Mesenteric fat pad (tissue), 1 donor: ENCODE data around the gene LST1. TPM values are rescaled to one million over a fixed set of nuclear protein-coding genes. Genes with fewer than 3 reads are reported as not detected.

Source experiments
- microRNA-seq: library from miRNA; unstranded; fragments of <30 nt; microRNA quantifications from one replicate; pipeline ENCODE4 v1.2.0, GENCODE V29; 2020; ENCODE audit warnings: borderline number of aligned reads
- total RNA-seq: library from RNA; stranded (reverse); fragmentation: NEBNext Ultra II Directional; extraction: Animal tissue kit (Norgen Biotek cat#: 25700); gene quantifications from one replicate; pipeline ENCODE4 v1.2.1, GENCODE V29; 2021
- donor health status: DM: yes; HTN: yes; CAD: no.

The LST1 gene
- total RNA-seq, 1 donor from 2014 or later = 23.8 TPM

Small RNA genes within 50 kb of the gene (microRNA-seq; reads per million reads assigned to microRNA genes)
- gene MIR6832 = not detected

Other genes starting within 250 kb of the LST1 start
- gene HLA-B, start 229.1 kb upstream of the LST1 start, total RNA-seq = 914 TPM
- gene MICA, start 182.7 kb upstream of the LST1 start, total RNA-seq = 9.9 TPM
- gene MICB, start 88.1 kb upstream of the LST1 start, total RNA-seq = 4.5 TPM
- not detected for gene MCCD1, start 57.3 kb upstream of the LST1 start, total RNA-seq
- gene DDX39B, start 44.3 kb upstream of the LST1 start, total RNA-seq = 268 TPM
- 1.1 TPM for gene ATP6V1G2, start 39.7 kb upstream of the LST1 start, total RNA-seq
- gene NFKBIL1, start 38.7 kb upstream of the LST1 start, total RNA-seq = 11.4 TPM
- not detected for gene LTA, start 14.0 kb upstream of the LST1 start, total RNA-seq
- 1.2 TPM for gene TNF, start 10.7 kb upstream of the LST1 start, total RNA-seq
- 1.4 TPM for gene LTB, start 3.9 kb upstream of the LST1 start, total RNA-seq
- gene NCR3, start 6.7 kb downstream of the LST1 start, total RNA-seq = not detected
- gene AIF1, start 29.0 kb downstream of the LST1 start, total RNA-seq = 60.1 TPM
- gene PRRC2A, start 34.4 kb downstream of the LST1 start, total RNA-seq = 162 TPM
- gene BAG6, start 66.4 kb downstream of the LST1 start, total RNA-seq = 229 TPM
- gene APOM, start 69.6 kb downstream of the LST1 start, total RNA-seq = 3.3 TPM
- 21.6 TPM for gene C6orf47, start 74.5 kb downstream of the LST1 start, total RNA-seq
- 10.5 TPM for gene GPANK1, start 78.7 kb downstream of the LST1 start, total RNA-seq
- gene CSNK2B, start 79.8 kb downstream of the LST1 start, total RNA-seq = 125 TPM
- gene LY6G5B, start 83.7 kb downstream of the LST1 start, total RNA-seq = 15.5 TPM
- 1.9 TPM for gene LY6G5C, start 94.8 kb downstream of the LST1 start, total RNA-seq
- 38.8 TPM for gene ABHD16A, start 117.0 kb downstream of the LST1 start, total RNA-seq
- gene LY6G6F, start 120.6 kb downstream of the LST1 start, total RNA-seq = not detected
- not detected for gene LY6G6D, start 129.1 kb downstream of the LST1 start, total RNA-seq
- not detected for gene LY6G6C, start 135.5 kb downstream of the LST1 start, total RNA-seq
- not detected for gene MPIG6B, start 137.1 kb downstream of the LST1 start, total RNA-seq
- gene DDAH2, start 143.0 kb downstream of the LST1 start, total RNA-seq = 123 TPM
- 408 TPM for gene CLIC1, start 150.3 kb downstream of the LST1 start, total RNA-seq
- 14.8 TPM for gene MSH5, start 153.7 kb downstream of the LST1 start, total RNA-seq
- 2.0 TPM for gene SAPCD1, start 176.4 kb downstream of the LST1 start, total RNA-seq
- 0.77 TPM for gene VWA7, start 191.1 kb downstream of the LST1 start, total RNA-seq
- 62.6 TPM for gene VARS1, start 209.5 kb downstream of the LST1 start, total RNA-seq
- 25.7 TPM for gene LSM2, start 220.7 kb downstream of the LST1 start, total RNA-seq
- gene HSPA1L, start 229.0 kb downstream of the LST1 start, total RNA-seq = 0.84 TPM
- gene HSPA1A, start 229.3 kb downstream of the LST1 start, total RNA-seq = 139 TPM
- 111 TPM for gene HSPA1B, start 241.5 kb downstream of the LST1 start, total RNA-seq